ENCODE results near the gene MED27. TPM values are rescaled to one million over a fixed set of nuclear protein-coding genes. Genes with fewer than 3 reads are reported as not detected.

Gene MED27
- total RNA-seq, 1 donor = 25.7 TPM

DNA sequence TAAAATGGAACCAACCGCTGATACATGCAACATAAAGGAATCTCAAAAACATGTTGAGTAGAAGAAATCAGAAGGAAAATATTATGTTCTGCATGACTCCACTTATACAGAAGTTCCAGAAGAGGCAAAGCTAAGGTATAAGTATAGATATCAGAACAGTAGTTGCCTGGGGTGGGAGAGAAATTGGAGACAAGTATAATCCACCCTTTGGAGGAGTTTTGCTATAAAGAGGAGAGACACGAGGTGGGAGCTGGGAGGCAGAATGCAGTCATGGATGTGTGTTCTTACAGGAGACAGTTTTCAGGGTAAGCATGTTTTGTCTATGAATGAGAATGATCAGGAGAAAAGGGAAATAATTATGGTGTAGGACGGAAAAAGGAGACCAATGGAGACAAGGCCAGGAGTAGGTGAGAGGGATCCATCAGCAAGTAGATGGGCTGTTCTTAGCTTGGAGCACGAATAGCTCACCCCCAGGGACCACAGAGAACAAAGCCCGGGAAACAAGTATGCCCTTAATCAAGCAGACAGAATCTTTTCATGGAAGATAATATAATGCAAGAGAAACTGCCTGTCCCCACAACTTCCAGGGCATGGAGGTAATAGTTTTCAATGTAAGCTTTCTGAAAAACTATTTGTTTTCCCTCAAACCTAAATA is 72.2 kb downstream of the MED27 start:
- H3K27me3 ChIP-seq (ENCODE audit: insufficient read depth, low read length) = no peaks in the 10 kb centered on the region
- H3K4me1 ChIP-seq (ENCODE audit: insufficient read depth, low read length) = peaks cover 31% of the 10 kb centered on the region
- H3K4me2 ChIP-seq (ENCODE audit: insufficient read depth, low read length) = no peak overlapping the region
- H3K9me3 ChIP-seq (ENCODE audit: low read depth, low read length) = no peaks in the 10 kb centered on the region
- H3K27ac ChIP-seq (ENCODE audit: low read depth, low read length) = no peak overlapping the region
- no peak overlapping the region for H3K4me3 ChIP-seq (ENCODE audit: insufficient read depth, low read length)
- DNase-seq (ENCODE audit: insufficient read length, low spot score, missing footprints) = no peak
- H4K20me1 ChIP-seq (ENCODE audit: insufficient read depth, low read length) = peaks cover 48% of the 10 kb centered on the region
- no peak overlapping the region for H2AFZ ChIP-seq (ENCODE audit: low read length)
- TF ChIP-seq, protein P1, sequence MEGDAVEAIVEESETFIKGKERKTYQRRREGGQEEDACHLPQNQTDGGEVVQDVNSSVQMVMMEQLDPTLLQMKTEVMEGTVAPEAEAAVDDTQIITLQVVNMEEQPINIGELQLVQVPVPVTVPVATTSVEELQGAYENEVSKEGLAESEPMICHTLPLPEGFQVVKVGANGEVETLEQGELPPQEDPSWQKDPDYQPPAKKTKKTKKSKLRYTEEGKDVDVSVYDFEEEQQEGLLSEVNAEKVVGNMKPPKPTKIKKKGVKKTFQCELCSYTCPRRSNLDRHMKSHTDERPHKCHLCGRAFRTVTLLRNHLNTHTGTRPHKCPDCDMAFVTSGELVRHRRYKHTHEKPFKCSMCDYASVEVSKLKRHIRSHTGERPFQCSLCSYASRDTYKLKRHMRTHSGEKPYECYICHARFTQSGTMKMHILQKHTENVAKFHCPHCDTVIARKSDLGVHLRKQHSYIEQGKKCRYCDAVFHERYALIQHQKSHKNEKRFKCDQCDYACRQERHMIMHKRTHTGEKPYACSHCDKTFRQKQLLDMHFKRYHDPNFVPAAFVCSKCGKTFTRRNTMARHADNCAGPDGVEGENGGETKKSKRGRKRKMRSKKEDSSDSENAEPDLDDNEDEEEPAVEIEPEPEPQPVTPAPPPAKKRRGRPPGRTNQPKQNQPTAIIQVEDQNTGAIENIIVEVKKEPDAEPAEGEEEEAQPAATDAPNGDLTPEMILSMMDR (IDR thresholded peaks at IDR 0.05; ENCODE audit: extremely low read depth, low read depth, low read length) = no peak
- no peaks in the 10 kb centered on the region for H3K36me3 ChIP-seq (ENCODE audit: insufficient read depth, low read length)
- peaks cover 48% of the 10 kb centered on the region for H3K79me2 ChIP-seq (ENCODE audit: insufficient read depth, low read length)

DNA sequence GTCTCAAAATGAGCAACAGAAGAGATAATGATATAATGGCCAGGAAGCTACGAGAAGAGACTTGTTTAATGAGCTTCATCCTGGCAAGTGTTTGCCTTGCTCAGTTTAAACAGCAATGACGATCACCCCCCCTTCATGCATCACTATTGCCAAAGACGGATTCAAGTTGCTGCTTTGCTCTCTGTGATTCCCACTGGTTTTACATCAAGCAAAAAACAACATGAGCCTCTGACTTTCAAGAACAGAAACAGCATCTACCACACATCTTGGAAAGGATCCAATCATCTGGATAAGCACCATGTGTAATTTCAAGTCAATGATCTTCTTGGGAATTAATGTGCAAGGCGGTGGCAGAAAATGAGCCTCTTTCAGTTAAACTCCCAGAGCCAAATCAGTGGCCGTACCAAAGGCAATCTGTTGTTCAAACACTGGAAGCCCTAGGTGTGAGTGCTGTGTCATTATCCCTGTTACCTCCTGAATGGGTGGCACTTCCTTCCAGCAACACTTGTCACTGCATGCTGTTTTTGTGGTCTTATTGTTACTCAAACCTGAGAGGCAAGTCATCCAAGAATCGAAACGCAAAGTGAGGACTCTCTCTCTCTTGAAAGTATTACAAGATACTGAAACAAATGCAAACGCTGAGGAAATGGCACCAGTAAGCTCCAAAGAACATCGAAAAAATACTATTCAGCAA is 72.8 kb downstream of the MED27 start:
- no peaks in the 10 kb centered on the region for H3K27me3 ChIP-seq (ENCODE audit: insufficient read depth, low read length)
- H4K20me1 ChIP-seq (ENCODE audit: insufficient read depth, low read length) = peaks cover 47% of the 10 kb centered on the region
- H3K27ac ChIP-seq (ENCODE audit: low read depth, low read length) = no peak overlapping the region
- peaks cover 31% of the 10 kb centered on the region for H3K4me1 ChIP-seq (ENCODE audit: insufficient read depth, low read length)
- no peaks in the 10 kb centered on the region for H3K9me3 ChIP-seq (ENCODE audit: low read depth, low read length)
- no peak overlapping the region for H3K4me3 ChIP-seq (ENCODE audit: insufficient read depth, low read length)
- DNase-seq (ENCODE audit: insufficient read length, low spot score, missing footprints) = no peak
- no peak overlapping the region for H2AFZ ChIP-seq (ENCODE audit: low read length)
- no peak overlapping the region for H3K4me2 ChIP-seq (ENCODE audit: insufficient read depth, low read length)
- TF ChIP-seq, protein P1 (IDR thresholded peaks at IDR 0.05; ENCODE audit: extremely low read depth, low read depth, low read length) = no peak
- no peaks in the 10 kb centered on the region for H3K36me3 ChIP-seq (ENCODE audit: insufficient read depth, low read length)
- H3K79me2 ChIP-seq (ENCODE audit: insufficient read depth, low read length) = peaks cover 53% of the 10 kb centered on the region

DNA sequence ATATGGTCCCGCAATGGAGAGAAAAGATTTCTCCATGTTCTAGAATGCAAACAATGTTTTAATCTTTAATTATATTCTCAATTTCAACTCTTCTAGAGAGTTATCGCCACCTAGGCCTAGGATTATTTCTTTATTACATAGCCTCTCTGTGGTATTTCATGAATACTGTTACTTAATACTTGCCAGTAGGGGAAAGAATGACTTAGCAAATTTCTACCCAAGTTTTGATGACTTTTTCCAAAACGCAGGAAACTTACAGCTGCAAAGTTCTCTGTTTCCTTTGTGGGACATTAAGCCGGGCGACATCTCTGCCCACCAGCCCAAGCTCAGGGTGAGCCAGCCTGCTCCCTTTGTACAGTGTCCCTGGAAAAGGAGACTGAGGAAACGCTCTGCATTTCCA is 73.8 kb downstream of the MED27 start:
- peaks cover 47% of the 10 kb centered on the region for H4K20me1 ChIP-seq (ENCODE audit: insufficient read depth, low read length)
- TF ChIP-seq, protein P1 (IDR thresholded peaks at IDR 0.05; ENCODE audit: extremely low read depth, low read depth, low read length) = no peak
- H3K36me3 ChIP-seq (ENCODE audit: insufficient read depth, low read length) = no peaks in the 10 kb centered on the region
- no peak overlapping the region for H2AFZ ChIP-seq (ENCODE audit: low read length)
- H3K4me2 ChIP-seq (ENCODE audit: insufficient read depth, low read length) = no peak overlapping the region
- H3K27ac ChIP-seq (ENCODE audit: low read depth, low read length) = no peak overlapping the region
- peaks cover 31% of the 10 kb centered on the region for H3K4me1 ChIP-seq (ENCODE audit: insufficient read depth, low read length)
- H3K27me3 ChIP-seq (ENCODE audit: insufficient read depth, low read length) = no peaks in the 10 kb centered on the region
- H3K9me3 ChIP-seq (ENCODE audit: low read depth, low read length) = no peaks in the 10 kb centered on the region
- H3K79me2 ChIP-seq (ENCODE audit: insufficient read depth, low read length) = peaks cover 56% of the 10 kb centered on the region
- DNase-seq (ENCODE audit: insufficient read length, low spot score, missing footprints) = no peak
- H3K4me3 ChIP-seq (ENCODE audit: insufficient read depth, low read length) = no peak overlapping the region

DNA sequence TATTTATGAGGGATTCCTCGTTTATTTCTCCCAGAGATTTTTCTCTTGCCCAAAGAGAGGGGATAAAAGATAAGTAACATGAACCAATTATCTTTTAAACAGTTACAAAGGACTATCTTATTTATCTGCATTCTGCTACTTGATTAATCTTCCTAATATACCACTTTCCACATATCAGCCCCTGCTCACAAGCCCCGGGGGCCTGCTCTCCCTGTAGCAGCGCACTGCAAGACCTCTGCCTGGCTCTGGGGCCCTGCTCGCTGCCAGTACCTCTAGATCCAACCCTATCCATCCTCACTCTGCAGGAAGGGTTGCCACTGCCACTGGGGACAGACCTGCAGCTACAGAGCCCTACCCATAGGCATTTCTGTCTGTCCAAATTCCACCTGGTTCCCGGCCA is 75.3 kb downstream of the MED27 start:
- Histone ChIP-seq H3K79me2 (ENCODE audit: insufficient read depth, low read length) (peaks cover 56% of the 10 kb centered on the region), H4K20me1 (ENCODE audit: insufficient read depth, low read length) (peaks cover 47% of the 10 kb centered on the region), H3K4me2 (ENCODE audit: insufficient read depth, low read length) (no peak overlapping the region), H3K4me1 (ENCODE audit: insufficient read depth, low read length) (peaks cover 35% of the 10 kb centered on the region), H3K27ac (ENCODE audit: low read depth, low read length) (no peak overlapping the region), H3K27me3 (ENCODE audit: insufficient read depth, low read length) (no peaks in the 10 kb centered on the region), H3K4me3 (ENCODE audit: insufficient read depth, low read length) (no peak overlapping the region), H3K9me3 (ENCODE audit: low read depth, low read length) (no peaks in the 10 kb centered on the region), H3K36me3 (ENCODE audit: insufficient read depth, low read length) (no peaks in the 10 kb centered on the region), H2AFZ (ENCODE audit: low read length) (no peak overlapping the region)
- TF ChIP-seq, protein P1 (IDR thresholded peaks at IDR 0.05; ENCODE audit: extremely low read depth, low read depth, low read length) = no peak
- DNase-seq (ENCODE audit: insufficient read length, low spot score, missing footprints) = no peak
